Esophagus (tissue), 2 donors: ENCODE data around the gene CPLX1. TPM values are rescaled to one million over a fixed set of nuclear protein-coding genes. Genes with fewer than 3 reads are reported as not detected.

ENCODE experiments used
- H3K27ac ChIP-seq, 2 donors: one replicate each; pipeline ENCODE4 v1.5.1; 2013; ENCODE audit warnings: low read depth in 2 of 2, mild to moderate bottlenecking in 2 of 2, inconsistent platforms in 1 of 2, low read length in 1 of 2, moderate library complexity in 1 of 2
- H3K27me3 ChIP-seq, 2 donors: one replicate each; pipeline ENCODE4 v1.6.1; 2013; ENCODE audit warnings: low read length in 2 of 2, control low read depth in 1 of 2, mild to moderate bottlenecking in 1 of 2; ENCODE audit not compliant: insufficient read depth in 2 of 2, control insufficient read depth in 1 of 2
- H3K36me3 ChIP-seq, 2 donors: one replicate each; pipeline ENCODE4 v1.6.1; 2013; ENCODE audit warnings: low read length in 1 of 2; ENCODE audit not compliant: control insufficient read depth in 2 of 2, insufficient read depth in 2 of 2
- H3K4me1 ChIP-seq, 2 donors: one replicate each; pipeline ENCODE4 v1.6.1; 2013; ENCODE audit warnings: low read length in 1 of 2; ENCODE audit not compliant: control insufficient read depth in 2 of 2, insufficient read depth in 2 of 2
- H3K4me3 ChIP-seq, 2 donors: one replicate each; pipeline ENCODE4 v1.5.1; 2013; ENCODE audit warnings: low read length in 2 of 2, mild to moderate bottlenecking in 2 of 2, low read depth in 1 of 2, moderate library complexity in 1 of 2
- H3K9me3 ChIP-seq, 2 donors: one replicate each; pipeline ENCODE4 v1.6.1; 2013; ENCODE audit warnings: mild to moderate bottlenecking in 2 of 2, low read depth in 1 of 2, low read length in 1 of 2, moderate library complexity in 1 of 2; ENCODE audit not compliant: control insufficient read depth in 2 of 2, insufficient read depth in 1 of 2
- WGBS, 2 donors: extraction: QIAGEN DNeasy Blood & Tissue Kit; methylation state at CpG; one replicate each; pipeline ENCODE4 v1.1.7; 2013; 5-methylcytosine and 5-hydroxymethylcytosine counted together
- polyA plus RNA-seq, 2 donors: library from polyadenylated mRNA; stranded (reverse); fragments of 200-250 nt; gene quantifications; one replicate each; pipeline ENCODE4 v1.2.3, GENCODE V29; 2013
- donor health status: healthy with polysubstance abuse.
- donor health status: Bipolar disorder and iron deficiency.

Gene CPLX1
- polyA plus RNA-seq, 2 donors = 0.74 to 2.8 TPM

GRCh38 chr4:848307-848691 lies 22.4 kb upstream of the CPLX1 start:
- no peaks in the 10 kb centered on the region for H3K4me1 ChIP-seq
- H3K9me3 ChIP-seq = no peaks in the 10 kb centered on the region
- H3K4me3 ChIP-seq = no peak overlapping the region
- no peaks in the 10 kb centered on the region for H3K27me3 ChIP-seq
- WGBS, 2 donors = 90 to 92% methylated on average over 16 of the region's 16 CpGs
- no peak overlapping the region for H3K27ac ChIP-seq
- peaks cover 0 to 52% of the 10 kb centered on the region in 2 donors for H3K36me3 ChIP-seq

GRCh38 chr4:845836-846251 lies 19.9 kb upstream of the CPLX1 start:
- Histone ChIP-seq H3K4me3 (no peak overlapping the region), H3K4me1 (no peaks in the 10 kb centered on the region), H3K27ac (no peak overlapping the region), H3K9me3 (no peaks in the 10 kb centered on the region), H3K36me3 (peaks cover 0 to 34% of the 10 kb centered on the region in 2 donors), H3K27me3 (no peaks in the 10 kb centered on the region)
- WGBS, 2 donors = 59 to 74% methylated on average over 14 of the region's 14 CpGs

- H3K9me3 ChIP-seq = no peaks in the 10 kb centered on the region
- WGBS, 2 donors = 75 to 83% methylated on average over 9 of the region's 9 CpGs
- H3K4me1 ChIP-seq = no peaks in the 10 kb centered on the region
- no peaks in the 10 kb centered on the region for H3K27me3 ChIP-seq
- no peak overlapping the region for H3K27ac ChIP-seq
- H3K36me3 ChIP-seq = peaks cover 0 to 29% of the 10 kb centered on the region in 2 donors
- H3K4me3 ChIP-seq = no peak overlapping the region
These were observed 19.4 kb upstream of the CPLX1 start for GRCh38 chr4:845233-845835.

GRCh38 chr4:844752-845232 lies 18.9 kb upstream of the CPLX1 start:
- Histone ChIP-seq H3K9me3 (no peaks in the 10 kb centered on the region), H3K4me3 (no peak overlapping the region), H3K4me1 (no peaks in the 10 kb centered on the region), H3K36me3 (peaks cover 0 to 24% of the 10 kb centered on the region in 2 donors), H3K27me3 (no peaks in the 10 kb centered on the region), H3K27ac (no peak overlapping the region)
- WGBS, 2 donors = 92 to 94% methylated on average over 10 of the region's 10 CpGs

GRCh38 chr4:839675-840443 lies 13.9 kb upstream of the CPLX1 start:
- Histone ChIP-seq H3K4me1 (no peaks in the 10 kb centered on the region), H3K4me3 (no peak overlapping the region), H3K9me3 (peaks cover 0 to 18% of the 10 kb centered on the region in 2 donors), H3K36me3 (peaks cover 0 to 3% of the 10 kb centered on the region in 2 donors), H3K27ac (no peak overlapping the region), H3K27me3 (no peaks in the 10 kb centered on the region)
- WGBS, 2 donors = 81 to 85% methylated on average over 4 of the region's 4 CpGs

- Histone ChIP-seq H3K27ac (no peak overlapping the region), H3K4me3 (no peak overlapping the region), H3K36me3 (no peaks in the 10 kb centered on the region), H3K9me3 (peaks cover 0 to 18% of the 10 kb centered on the region in 2 donors), H3K27me3 (no peaks in the 10 kb centered on the region), H3K4me1 (no peaks in the 10 kb centered on the region)
- WGBS, 2 donors = 97 to 100% methylated on average over 1 of the region's 1 CpG
These were observed 11.8 kb upstream of the CPLX1 start for GRCh38 chr4:837772-838171.

- H3K36me3 ChIP-seq = no peaks in the 10 kb centered on the region
- H3K9me3 ChIP-seq = peaks cover 0 to 24% of the 10 kb centered on the region in 2 donors
- H3K27ac ChIP-seq = no peak overlapping the region
- H3K4me1 ChIP-seq = no peaks in the 10 kb centered on the region
- no peak overlapping the region for H3K4me3 ChIP-seq
- WGBS, 2 donors = 80 to 91% methylated on average over 22 of the region's 22 CpGs
- H3K27me3 ChIP-seq = no peaks in the 10 kb centered on the region
These were observed 10.9 kb upstream of the CPLX1 start for GRCh38 chr4:836750-837301.

- WGBS, 2 donors = 92 to 94% methylated on average over 32 of the region's 32 CpGs
- Histone ChIP-seq H3K4me1 (no peaks in the 10 kb centered on the region), H3K36me3 (no peaks in the 10 kb centered on the region), H3K9me3 (peaks cover 0 to 32% of the 10 kb centered on the region in 2 donors), H3K27me3 (peaks cover 0 to 2% of the 10 kb centered on the region in 2 donors), H3K27ac (no peak overlapping the region), H3K4me3 (no peak overlapping the region)
These were observed 10.1 kb upstream of the CPLX1 start for GRCh38 chr4:836003-836511.

GRCh38 chr4:835148-836002 lies 9.4 kb upstream of the CPLX1 start:
- H3K27me3 ChIP-seq = peaks cover 0 to 2% of the 10 kb centered on the region in 2 donors
- no peak overlapping the region for H3K4me3 ChIP-seq
- WGBS, 2 donors = 77 to 84% methylated on average over 46 of the region's 46 CpGs
- H3K9me3 ChIP-seq = peaks cover 0 to 32% of the 10 kb centered on the region in 2 donors
- no peaks in the 10 kb centered on the region for H3K4me1 ChIP-seq
- no peaks in the 10 kb centered on the region for H3K36me3 ChIP-seq
- H3K27ac ChIP-seq = no peak overlapping the region
